Tibial nerve (tissue), 4 donors: ENCODE data around the gene KIAA1614. TPM values are rescaled to one million over a fixed set of nuclear protein-coding genes. Genes with fewer than 3 reads are reported as not detected.
A peak's percentile ranks its signal among the peaks of the same experiment; 100 is the strongest.

ENCODE experiments used
- DNase-seq, 2 donors: peaks; one replicate each; pipeline ENCODE4 v3.0.0-alpha.2; 2019; ENCODE audit warnings: low spot score in 2 of 2
- H3K27ac ChIP-seq, 4 donors: fragments of 200-600 bp; sonication (generic) in 3 of 4; one replicate each; pipeline ENCODE4 v1.5.1; 2017 to 2019; ENCODE audit warnings: mild to moderate bottlenecking in 1 of 4
- H3K27me3 ChIP-seq, 2 donors: fragments of 200-600 bp; sonication (generic) in 1 of 2; one replicate each; pipeline versions ENCODE4 v1.5.1 to v1.6.0; 2017 to 2019
- H3K36me3 ChIP-seq, 3 donors: fragments of 200-600 bp; sonication (generic); one replicate each; pipeline ENCODE4 v1.5.1; 2018 to 2019
- H3K4me1 ChIP-seq, 4 donors: fragments of 200-600 bp; sonication (generic) in 3 of 4; one replicate each; pipeline ENCODE4 v1.5.1; 2017 to 2019
- H3K4me3 ChIP-seq, 4 donors: fragments of 200-600 bp; sonication (generic) in 3 of 4; one replicate each; pipeline ENCODE4 v1.5.1; 2017 to 2019; ENCODE audit warnings: mild to moderate bottlenecking in 1 of 4, moderate library complexity in 1 of 4
- H3K9me3 ChIP-seq, 4 donors: fragments of 200-600 bp; sonication (generic) in 3 of 4; one replicate each; pipeline ENCODE4 v1.5.1; 2017 to 2019
- CTCF ChIP-seq, 5 experiments: fragments of 200-600 bp in 3 of 5; fragments of 450-650 bp in 2 of 5; sonication (generic) in 3 of 5; IDR thresholded peaks; one replicate each; pipeline ENCODE4 v1.5.1; 2016 to 2019; ENCODE audit warnings: antibody characterized with exemption in 5 of 5, mild to moderate bottlenecking in 3 of 5, moderate library complexity in 2 of 5
- EP300 ChIP-seq, 2 donors: sonication (generic); formaldehyde crosslinking; IDR thresholded peaks; one replicate each; pipeline ENCODE4 v1.6.1; 2017; ENCODE audit warnings: antibody characterized with exemption in 2 of 2, mild to moderate bottlenecking in 1 of 2
- POLR2A ChIP-seq, 2 donors: fragments of 450-650 bp; IDR thresholded peaks; one replicate each; pipeline ENCODE4 v1.6.1; 2017; ENCODE audit warnings: antibody characterized with exemption in 2 of 2, mild to moderate bottlenecking in 2 of 2, moderate library complexity in 2 of 2
- WGBS, 2 donors: methylation state at CpG; one replicate each; pipeline ENCODE4 v1.1.5; 2018; 5-methylcytosine and 5-hydroxymethylcytosine counted together
- total RNA-seq, 4 donors: library from RNA; depleted of rRNA; stranded (reverse); fragments of >200 nt; gene quantifications; one replicate each; pipeline ENCODE4 v1.1.0, GENCODE V29; 2016

Gene KIAA1614
- total RNA-seq, 4 donors from 2014 or later, result 14.9 to 22.6 (median 19.1) TPM

- TF ChIP-seq EP300 (IDR thresholded peaks at IDR 0.05) (peak in 1 of 2 donors; percentile 38), POLR2A (IDR thresholded peaks at IDR 0.05) (no peak)
- no peak for DNase-seq
- Histone ChIP-seq H3K27me3 (no peaks in the 10 kb centered on the region), H3K36me3 (peaks cover 0 to 46% (median 8%) of the 10 kb centered on the region in 3 donors), H3K4me1 (peaks cover 0 to 60% (median 7%) of the 10 kb centered on the region in 4 donors), H3K27ac (peak overlapping the region in 1 of 4 donors; percentile 78), H3K9me3 (no peaks in the 10 kb centered on the region), H3K4me3 (no peak overlapping the region)
- WGBS, 2 donors, result 60 to 61% methylated on average over 4 of the region's 4 CpGs
Measured at GRCh38 chr1:180975551-180975950, 62.9 kb downstream of the KIAA1614 start.

- peaks cover 0 to 45% (median 8%) of the 10 kb centered on the region in 3 donors for H3K36me3 ChIP-seq
- peaks cover 0 to 54% (median 7%) of the 10 kb centered on the region in 4 donors for H3K4me1 ChIP-seq
- no peak for DNase-seq
- 81 to 86% methylated on average over 12 of the region's 12 CpGs for WGBS, 2 donors
- no peaks in the 10 kb centered on the region for H3K27me3 ChIP-seq
- TF ChIP-seq CTCF (IDR thresholded peaks at IDR 0.05) (no peak), EP300 (IDR thresholded peaks at IDR 0.05) (no peak), POLR2A (IDR thresholded peaks at IDR 0.05) (no peak)
- H3K4me3 ChIP-seq, result no peak overlapping the region
- H3K27ac ChIP-seq, result peak overlapping the region in 1 of 4 donors; percentile 20
- H3K9me3 ChIP-seq, result no peaks in the 10 kb centered on the region
Measured at GRCh38 chr1:180976191-180976590, 63.5 kb downstream of the KIAA1614 start.

- TF ChIP-seq POLR2A (IDR thresholded peaks at IDR 0.05) (no peak), EP300 (IDR thresholded peaks at IDR 0.05) (no peak), CTCF (IDR thresholded peaks at IDR 0.05) (no peak)
- H3K27me3 ChIP-seq, result no peaks in the 10 kb centered on the region
- peaks cover 0 to 52% (median 12%) of the 10 kb centered on the region in 4 donors for H3K4me1 ChIP-seq
- H3K36me3 ChIP-seq, result peaks cover 0 to 42% (median 8%) of the 10 kb centered on the region in 3 donors
- no peak overlapping the region for H3K4me3 ChIP-seq
- H3K9me3 ChIP-seq, result no peaks in the 10 kb centered on the region
- peak overlapping the region in 1 of 4 donors; percentile 20 for H3K27ac ChIP-seq
- WGBS, 2 donors, result 81 to 87% methylated on average over 6 of the region's 6 CpGs
- no peak for DNase-seq
Measured at GRCh38 chr1:180976732-180977357, 64.1 kb downstream of the KIAA1614 start.

- Histone ChIP-seq H3K36me3 (peaks cover 0 to 54% (median 0%) of the 10 kb centered on the region in 3 donors), H3K27ac (peak overlapping the region in 3 of 4 donors; percentile 38 to 78 (median 64)), H3K4me3 (no peak overlapping the region), H3K27me3 (no peaks in the 10 kb centered on the region), H3K9me3 (no peaks in the 10 kb centered on the region), H3K4me1 (peaks cover 0 to 26% (median 6%) of the 10 kb centered on the region in 4 donors)
- TF ChIP-seq POLR2A (IDR thresholded peaks at IDR 0.05) (no peak), CTCF (IDR thresholded peaks at IDR 0.05) (no peak), EP300 (IDR thresholded peaks at IDR 0.05) (no peak)
- WGBS, 2 donors, result 57 to 63% methylated on average over 11 of the region's 11 CpGs
- no peak for DNase-seq
Measured at GRCh38 chr1:180981596-180982387, 69.1 kb downstream of the KIAA1614 start.

GRCh38 chr1:180982422-180982821, 69.7 kb downstream of the KIAA1614 start:
- H3K27me3 ChIP-seq, result no peaks in the 10 kb centered on the region
- 19 to 21% methylated on average over 1 of the region's 1 CpG for WGBS, 2 donors
- TF ChIP-seq EP300 (IDR thresholded peaks at IDR 0.05) (no peak), POLR2A (IDR thresholded peaks at IDR 0.05) (no peak), CTCF (IDR thresholded peaks at IDR 0.05) (no peak)
- H3K27ac ChIP-seq, result peak overlapping the region in 3 of 4 donors; percentile 38 to 78 (median 64)
- H3K4me3 ChIP-seq, result no peak overlapping the region
- DNase-seq, result no peak
- peaks cover 0 to 20% (median 6%) of the 10 kb centered on the region in 4 donors for H3K4me1 ChIP-seq
- H3K36me3 ChIP-seq, result peaks cover 0 to 54% (median 2%) of the 10 kb centered on the region in 3 donors
- no peaks in the 10 kb centered on the region for H3K9me3 ChIP-seq
